ENCODE measurements around the gene RNF31. TPM values are rescaled to one million over a fixed set of nuclear protein-coding genes. Genes with fewer than 3 reads are reported as not detected.
A peak's percentile ranks its signal among the peaks of the same experiment; 100 is the strongest.

RNF31 gene
- total RNA-seq, 1 experiment from 2014 or later: 32.1 TPM

DNA sequence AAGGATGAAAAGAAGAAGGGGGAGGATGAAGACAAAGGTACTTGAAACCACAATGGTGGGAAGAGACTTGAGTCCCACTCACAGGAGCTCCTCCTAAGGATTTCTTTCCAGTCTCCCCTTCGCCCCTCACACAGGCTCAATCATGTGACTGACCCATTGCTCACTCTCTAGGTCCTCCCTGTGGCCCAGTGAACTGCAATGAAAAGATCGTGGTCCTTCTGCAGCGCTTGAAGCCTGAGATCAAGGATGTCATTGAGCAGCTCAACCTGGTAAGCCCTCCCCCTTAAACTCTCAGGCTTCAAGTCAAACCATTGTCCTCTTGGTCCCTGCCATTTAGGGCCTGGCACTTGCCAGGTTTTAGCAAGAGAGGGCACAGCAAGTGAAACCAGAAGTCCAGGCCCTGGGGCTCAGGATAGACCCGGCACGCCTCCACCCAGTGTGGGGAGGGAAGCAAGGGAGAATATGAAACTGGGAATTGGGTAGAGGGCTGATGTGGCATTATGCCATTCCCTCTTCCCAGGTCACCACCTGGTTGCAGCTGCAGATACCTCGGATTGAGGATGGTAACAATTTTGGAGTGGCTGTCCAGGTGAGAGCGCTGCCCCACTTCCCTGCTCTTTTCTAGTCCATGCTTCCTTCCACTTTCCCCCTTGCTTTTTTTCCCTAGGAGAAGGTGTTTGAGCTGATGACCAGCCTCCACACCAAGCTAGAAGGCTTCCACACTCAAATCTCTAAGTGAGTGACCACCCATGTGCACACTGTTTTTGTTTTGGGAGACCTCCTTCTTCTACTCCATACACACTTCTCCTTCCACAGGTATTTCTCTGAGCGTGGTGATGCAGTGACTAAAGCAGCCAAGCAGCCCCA lies 9.5 kb upstream of the RNF31 start:
- DNase-seq (ENCODE audit: low spot score): no peak

- DNase-seq (ENCODE audit: low spot score): no peak
Measured at GRCh38 chr14:24138396-24139271, 8.7 kb upstream of the RNF31 start.

DNA sequence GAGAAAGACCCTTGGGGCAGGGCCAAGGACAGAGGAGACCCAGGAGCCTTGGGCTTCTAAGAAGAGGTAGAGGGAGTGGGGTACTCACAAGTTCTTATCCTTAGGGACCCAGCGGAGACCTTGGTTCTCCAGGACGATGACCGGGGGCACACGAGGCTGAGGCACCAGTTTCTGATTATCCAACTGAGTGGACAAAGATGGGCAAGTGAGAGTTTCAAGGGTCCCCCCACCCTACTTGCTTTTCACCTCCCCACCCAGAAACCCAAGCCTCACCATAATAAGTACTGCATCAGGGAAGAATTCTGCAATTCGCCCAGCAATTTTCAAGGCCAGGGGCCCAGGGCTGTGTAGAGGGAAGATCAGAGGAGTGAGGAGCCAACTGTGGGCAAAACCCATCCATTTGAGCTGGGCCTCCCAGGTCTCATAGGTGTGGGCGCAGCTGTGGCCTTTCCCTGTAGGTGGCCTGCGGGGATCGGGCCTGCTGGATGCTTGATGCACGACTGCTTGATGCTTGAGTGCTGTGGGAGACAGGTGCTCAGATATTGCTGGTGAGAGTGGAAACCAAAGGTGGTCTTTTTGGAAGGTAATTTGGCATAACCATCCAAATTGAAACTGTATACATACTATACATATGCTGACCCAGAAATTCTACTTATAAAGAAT lies 7.9 kb upstream of the RNF31 start:
- no peak for DNase-seq (ENCODE audit: low spot score)

DNA sequence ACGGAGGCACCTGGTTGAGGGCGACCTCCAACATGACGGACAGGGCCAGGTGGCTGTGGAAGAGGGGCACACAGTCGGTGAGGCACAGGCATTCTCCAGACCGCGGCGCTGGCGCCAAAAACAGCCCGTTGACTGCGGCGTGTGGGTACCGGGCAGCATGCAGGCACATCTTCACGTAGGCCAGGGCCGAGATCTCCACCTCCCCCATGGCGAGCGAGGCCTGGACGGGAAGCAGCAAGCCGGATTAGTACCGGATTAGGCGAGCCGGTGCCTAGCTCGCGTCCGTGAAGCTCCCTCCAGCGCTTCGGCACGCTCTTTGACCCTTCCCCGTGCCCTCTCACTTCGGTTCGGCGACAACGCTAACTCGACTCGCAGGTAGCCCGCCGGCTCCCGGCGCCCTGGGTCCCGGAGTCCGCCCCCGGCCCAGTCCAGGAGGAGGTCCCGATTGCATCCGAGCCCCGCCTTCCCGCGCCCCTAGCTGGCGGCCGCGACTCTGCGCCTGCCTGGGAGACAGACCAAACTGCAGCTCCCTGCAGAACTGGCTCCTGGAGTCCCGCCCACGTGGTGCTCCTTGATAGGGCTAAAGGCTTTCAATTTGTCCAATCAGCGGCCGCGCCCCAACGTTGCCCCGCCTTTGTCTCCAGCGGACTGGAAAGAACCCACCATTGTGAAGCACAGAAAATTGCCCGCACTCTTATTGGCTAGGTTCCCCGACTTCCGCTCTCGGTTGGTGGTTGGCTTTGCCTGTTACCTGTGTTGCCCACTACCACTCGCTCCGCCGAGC lies 6.0 kb upstream of the RNF31 start, which contains the start of gene EMC9:
Gene EMC9, minus strand, starts transcription at position 495 of the 784 bp plus-strand sequence. Its CDS starts 287 bp downstream, at position 208.
- peak; percentile 96 for DNase-seq (ENCODE audit: low spot score)

DNA sequence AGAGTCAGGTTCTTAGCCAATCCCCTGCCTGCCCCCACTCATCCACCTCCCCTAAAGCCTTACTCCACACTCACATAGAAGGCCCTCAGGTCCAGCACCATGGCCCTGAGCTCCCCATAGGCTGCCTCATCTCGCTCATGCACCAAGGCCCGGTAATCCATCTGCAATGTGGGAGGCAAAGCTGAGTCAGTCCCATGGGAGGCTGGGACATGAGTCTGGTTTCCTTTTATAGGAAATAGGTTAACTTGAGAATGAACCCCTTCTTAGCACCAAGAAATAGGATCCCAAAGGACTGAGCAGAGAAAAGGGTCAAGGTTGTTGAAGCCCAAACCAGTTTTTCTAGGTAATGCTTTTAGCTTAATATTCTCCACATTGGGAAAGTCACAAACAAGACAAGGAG lies 3.8 kb upstream of the RNF31 start:
- DNase-seq (ENCODE audit: low spot score): no peak

- no peak for DNase-seq (ENCODE audit: low spot score)
Measured at GRCh38 chr14:24144451-24144850, 2.8 kb upstream of the RNF31 start.

DNA sequence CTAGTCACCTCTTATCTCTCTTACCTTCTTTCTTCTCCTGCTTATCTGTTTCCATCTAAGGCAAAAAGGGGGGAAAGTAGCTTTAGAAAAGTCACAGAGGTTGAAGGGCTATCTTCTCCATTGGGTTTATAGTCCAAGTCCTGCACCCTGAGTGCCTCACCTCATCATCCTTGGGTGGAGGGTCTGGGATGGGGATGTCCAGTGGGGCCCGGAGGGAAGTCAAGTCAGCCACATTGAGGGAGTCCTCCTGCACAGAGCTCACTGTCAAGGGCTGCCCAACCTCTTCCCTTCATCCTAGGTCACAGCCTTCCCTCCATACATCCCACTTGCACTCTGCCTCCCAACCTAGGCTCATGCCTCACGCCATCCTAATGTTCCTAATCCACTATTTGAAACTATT lies 2.1 kb upstream of the RNF31 start:
- no peak for DNase-seq (ENCODE audit: low spot score)

DNA sequence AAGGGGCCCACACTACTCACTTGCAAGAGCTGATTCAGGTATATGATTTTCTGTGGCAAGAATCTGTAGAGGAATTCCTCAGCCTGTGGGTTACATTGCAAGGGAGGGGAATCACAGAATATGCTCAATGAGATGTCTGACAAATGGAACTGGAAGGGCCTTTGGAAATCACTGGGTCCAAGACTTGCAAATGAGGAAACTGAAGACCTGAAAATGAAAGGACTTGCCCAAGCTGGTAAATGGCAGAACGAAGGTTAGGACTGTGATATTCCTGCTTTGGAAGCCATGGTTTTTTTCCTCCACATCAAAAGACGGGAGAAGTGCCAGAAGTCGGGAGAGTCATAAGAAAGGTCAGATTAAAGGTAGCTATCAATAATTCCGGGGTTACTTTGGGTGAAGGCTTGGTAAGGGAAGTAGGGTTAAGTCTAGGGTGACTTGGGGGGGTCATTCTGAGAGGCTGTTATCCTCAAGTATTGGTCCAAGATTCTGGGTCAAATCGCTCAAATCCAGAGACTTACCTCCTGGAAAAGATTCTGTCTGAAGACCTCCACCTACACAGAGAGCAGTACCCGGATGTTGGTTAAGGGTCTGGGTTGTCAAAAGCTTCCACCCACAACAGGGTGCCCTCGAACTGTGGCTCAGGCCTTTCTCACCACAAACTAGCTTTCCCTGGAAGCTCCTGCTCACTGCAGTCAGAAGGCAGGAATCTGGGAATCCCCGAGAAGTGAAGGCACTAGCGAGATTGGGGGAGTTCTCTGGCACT lies 1.4 kb upstream of the RNF31 start:
- DNase-seq (ENCODE audit: low spot score): no peak

DNA sequence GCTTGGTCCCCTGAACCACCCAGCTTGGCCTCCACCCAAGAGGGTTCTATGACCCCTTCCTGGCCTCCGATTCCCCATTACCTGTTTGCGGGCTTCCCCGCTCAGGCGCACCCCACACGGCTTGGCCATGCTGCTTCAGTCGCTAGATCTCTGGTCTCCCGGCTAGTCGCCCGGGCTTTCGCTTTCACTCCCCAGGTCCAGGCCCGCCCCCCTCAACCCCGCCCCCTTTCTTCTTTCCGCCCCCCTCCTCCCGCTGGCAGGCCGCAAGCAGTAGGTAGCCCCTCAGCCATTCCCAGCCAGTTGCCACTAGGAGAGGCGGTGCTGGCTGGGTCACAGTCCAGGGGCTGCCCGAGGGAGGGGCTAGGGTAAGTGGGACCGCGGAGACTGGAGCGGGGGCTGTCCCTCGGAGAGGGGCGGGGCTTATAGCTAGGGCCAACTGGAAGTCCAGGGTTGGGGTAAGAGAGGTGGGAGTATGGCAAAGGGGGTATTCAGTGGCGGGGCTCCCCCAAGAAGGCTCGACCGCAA lies 783 bp upstream of the RNF31 start, which contains the start of gene PSME2:
Gene PSME2, minus strand, starts transcription at position 158 of the 525 bp plus-strand sequence. Its CDS starts 29 bp downstream, at position 129.
- peak; percentile 90 for DNase-seq (ENCODE audit: low spot score)

- DNase-seq (ENCODE audit: low spot score): no peak
Measured at GRCh38 chr14:24147761-24148428, 597 bp downstream of the RNF31 start.

DNA sequence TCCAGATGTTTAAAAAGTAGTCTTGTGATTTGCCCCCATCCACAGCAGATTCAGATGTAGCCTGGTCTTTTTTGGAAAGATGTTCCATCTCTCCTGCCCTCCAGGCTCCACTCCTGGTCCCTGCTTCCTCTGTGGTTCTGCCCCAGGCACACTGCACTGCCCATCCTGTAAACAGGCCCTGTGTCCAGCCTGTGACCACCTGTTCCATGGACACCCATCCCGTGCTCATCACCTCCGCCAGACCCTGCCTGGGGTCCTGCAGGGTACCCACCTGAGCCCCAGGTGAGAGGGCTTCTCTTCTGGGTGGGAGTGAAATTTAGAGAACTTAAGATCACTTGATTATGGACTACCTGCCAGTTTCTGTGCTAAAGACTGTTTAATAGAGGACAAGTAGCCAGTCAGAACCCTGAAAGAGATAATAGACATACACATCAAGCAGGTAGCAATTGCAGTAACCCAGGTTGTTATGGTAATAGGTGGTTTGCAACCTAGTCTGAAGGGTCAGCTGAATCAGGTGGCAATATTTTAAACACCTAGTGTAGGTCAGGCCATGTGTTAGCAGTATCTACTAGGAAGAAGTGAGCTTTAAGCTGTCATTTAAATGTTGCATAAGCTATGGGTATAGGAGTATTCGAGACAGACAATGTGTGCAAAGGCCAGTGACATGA lies 2.1 kb downstream of the RNF31 start:
- no peak for DNase-seq (ENCODE audit: low spot score)

- no peak for DNase-seq (ENCODE audit: low spot score)
Measured at GRCh38 chr14:24150061-24150460, 2.8 kb downstream of the RNF31 start.

DNA sequence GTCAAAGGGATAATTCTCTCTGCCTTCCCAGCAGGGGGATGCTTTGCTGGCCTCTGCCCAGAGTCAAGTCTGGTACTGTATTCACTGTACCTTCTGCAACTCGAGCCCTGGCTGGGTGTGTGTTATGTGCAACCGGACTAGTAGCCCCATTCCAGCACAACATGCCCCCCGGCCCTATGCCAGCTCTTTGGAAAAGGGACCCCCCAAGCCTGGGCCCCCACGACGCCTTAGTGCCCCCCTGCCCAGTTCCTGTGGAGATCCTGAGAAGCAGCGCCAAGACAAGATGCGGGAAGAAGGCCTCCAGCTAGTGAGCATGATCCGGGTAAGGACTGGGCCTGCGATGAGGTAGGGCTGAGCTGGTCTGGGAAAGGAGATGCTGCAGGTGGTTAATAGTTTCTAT lies 3.3 kb downstream of the RNF31 start:
- DNase-seq (ENCODE audit: low spot score): no peak

DNA sequence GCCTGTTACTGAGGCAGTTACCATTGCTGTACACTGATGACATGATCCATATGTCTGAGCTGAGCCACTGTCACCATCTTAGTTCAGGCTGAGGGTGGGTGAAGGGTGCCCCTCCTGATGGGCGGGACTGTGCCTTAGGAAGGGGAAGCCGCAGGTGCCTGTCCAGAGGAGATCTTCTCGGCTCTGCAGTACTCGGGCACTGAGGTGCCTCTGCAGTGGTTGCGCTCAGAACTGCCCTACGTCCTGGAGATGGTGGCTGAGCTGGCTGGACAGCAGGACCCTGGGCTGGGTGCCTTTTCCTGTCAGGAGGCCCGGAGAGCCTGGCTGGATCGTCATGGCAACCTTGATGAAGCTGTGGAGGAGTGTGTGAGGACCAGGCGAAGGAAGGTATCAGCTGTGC lies 3.7 kb downstream of the RNF31 start:
- no peak for DNase-seq (ENCODE audit: low spot score)

DNA sequence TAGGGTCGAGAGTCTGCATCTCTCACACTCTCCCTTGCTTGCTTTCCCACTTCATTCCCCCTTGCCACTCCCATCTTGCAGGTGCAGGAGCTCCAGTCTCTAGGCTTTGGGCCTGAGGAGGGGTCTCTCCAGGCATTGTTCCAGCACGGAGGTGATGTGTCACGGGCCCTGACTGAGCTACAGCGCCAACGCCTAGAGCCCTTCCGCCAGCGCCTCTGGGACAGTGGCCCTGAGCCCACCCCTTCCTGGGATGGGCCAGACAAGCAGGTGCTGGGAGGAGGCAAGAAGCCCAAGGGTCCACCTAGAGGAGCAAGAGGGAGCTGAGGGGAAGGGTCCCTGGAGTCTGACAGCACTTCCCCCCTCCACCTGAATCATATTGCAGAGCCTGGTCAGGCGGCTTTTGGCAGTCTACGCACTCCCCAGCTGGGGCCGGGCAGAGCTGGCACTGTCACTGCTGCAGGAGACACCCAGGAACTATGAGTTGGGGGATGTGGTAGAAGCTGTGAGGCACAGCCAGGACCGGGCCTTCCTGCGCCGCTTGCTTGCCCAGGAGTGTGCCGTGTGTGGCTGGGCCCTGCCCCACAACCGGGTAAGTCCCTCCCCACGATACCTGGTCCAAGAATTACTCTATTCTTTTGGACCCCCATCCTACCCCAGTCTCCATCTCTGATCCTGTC lies 4.2 kb downstream of the RNF31 start:
- DNase-seq (ENCODE audit: low spot score): no peak

DNA sequence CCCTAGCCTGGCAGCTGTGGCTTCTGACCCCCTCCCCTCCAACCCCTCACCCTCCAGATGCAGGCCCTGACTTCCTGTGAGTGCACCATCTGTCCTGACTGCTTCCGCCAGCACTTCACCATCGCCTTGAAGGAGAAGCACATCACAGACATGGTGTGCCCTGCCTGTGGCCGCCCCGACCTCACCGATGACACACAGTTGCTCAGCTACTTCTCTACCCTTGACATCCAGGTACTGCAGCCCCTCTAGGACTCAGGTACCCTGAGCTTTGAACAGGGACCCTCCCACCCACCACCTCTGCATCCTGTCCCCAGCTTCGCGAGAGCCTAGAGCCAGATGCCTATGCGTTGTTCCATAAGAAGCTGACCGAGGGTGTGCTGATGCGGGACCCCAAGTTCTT lies 7.8 kb downstream of the RNF31 start:
- no peak for DNase-seq (ENCODE audit: low spot score)

DNA sequence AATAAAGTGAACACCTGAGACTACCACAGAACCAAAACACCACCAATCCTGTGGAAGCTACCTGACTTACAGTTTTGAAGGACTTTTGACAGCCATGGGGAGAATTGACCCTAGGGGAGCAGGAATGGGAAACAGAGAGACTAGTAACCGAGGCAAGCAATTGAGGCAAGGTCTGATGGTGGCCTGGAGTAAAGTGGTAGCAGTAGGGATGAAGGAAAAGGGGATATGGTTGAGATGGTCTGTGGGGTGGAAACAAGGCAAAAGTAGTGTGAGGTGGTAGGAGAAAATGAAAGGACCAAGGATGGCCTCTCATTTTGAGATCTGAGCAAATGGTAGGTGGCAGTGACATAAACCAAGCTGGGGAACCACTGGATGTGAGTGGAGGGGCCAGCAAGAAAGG lies 9.5 kb downstream of the RNF31 start:
- no peak for DNase-seq (ENCODE audit: low spot score)

- DNase-seq (ENCODE audit: low spot score): no peak
Measured at GRCh38 chr14:24157331-24157730, 10.0 kb downstream of the RNF31 start.

All from A172 (cell line).